ENCODE measurements around the gene EPB41L1.

The EPB41L1 gene

DNA sequence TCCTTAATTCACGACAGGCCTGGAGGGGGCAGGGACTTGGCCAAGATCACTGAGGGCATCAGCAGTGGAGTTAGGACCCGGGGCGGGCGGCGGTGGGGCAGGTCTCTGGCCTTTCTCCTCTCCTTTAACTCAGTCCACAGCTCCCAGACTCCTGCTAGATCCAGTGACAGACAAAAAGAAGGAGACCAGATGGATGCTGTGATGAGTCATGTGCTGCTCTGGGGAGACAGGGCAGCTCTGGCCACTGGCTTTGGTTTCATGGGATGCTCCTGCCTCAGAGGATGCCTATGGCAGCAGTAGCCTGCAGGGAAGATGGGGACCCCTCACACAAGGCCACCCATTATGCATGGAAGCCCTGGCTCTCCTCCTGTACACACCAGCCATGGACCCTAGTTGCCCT is 20.5 kb downstream of the EPB41L1 start:
- Histone ChIP-seq H3K27ac (ENCODE audit: poor library complexity, severe bottlenecking) (no peak overlapping the region), H3K4me1 (ENCODE audit: insufficient read depth, poor library complexity, severe bottlenecking) (no peaks in the 10 kb centered on the region), H3K4me3 (ENCODE audit: severe bottlenecking) (no peak overlapping the region), H3K27me3 (ENCODE audit: insufficient read depth, poor library complexity, severe bottlenecking) (no peaks in the 10 kb centered on the region), H3K9me3 (ENCODE audit: severe bottlenecking) (no peaks in the 10 kb centered on the region), H3K36me3 (ENCODE audit: low read depth) (no peaks in the 10 kb centered on the region)
- TF ChIP-seq, protein P1, sequence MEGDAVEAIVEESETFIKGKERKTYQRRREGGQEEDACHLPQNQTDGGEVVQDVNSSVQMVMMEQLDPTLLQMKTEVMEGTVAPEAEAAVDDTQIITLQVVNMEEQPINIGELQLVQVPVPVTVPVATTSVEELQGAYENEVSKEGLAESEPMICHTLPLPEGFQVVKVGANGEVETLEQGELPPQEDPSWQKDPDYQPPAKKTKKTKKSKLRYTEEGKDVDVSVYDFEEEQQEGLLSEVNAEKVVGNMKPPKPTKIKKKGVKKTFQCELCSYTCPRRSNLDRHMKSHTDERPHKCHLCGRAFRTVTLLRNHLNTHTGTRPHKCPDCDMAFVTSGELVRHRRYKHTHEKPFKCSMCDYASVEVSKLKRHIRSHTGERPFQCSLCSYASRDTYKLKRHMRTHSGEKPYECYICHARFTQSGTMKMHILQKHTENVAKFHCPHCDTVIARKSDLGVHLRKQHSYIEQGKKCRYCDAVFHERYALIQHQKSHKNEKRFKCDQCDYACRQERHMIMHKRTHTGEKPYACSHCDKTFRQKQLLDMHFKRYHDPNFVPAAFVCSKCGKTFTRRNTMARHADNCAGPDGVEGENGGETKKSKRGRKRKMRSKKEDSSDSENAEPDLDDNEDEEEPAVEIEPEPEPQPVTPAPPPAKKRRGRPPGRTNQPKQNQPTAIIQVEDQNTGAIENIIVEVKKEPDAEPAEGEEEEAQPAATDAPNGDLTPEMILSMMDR (IDR thresholded peaks at IDR 0.05; ENCODE audit: poor library complexity, severe bottlenecking), result no peak
- ATAC-seq (ENCODE audit: low read depth) (peak; percentile 32; the same call in 1 of the 3 replicates), DNase-seq (ENCODE audit: low spot score) (no peak)

DNA sequence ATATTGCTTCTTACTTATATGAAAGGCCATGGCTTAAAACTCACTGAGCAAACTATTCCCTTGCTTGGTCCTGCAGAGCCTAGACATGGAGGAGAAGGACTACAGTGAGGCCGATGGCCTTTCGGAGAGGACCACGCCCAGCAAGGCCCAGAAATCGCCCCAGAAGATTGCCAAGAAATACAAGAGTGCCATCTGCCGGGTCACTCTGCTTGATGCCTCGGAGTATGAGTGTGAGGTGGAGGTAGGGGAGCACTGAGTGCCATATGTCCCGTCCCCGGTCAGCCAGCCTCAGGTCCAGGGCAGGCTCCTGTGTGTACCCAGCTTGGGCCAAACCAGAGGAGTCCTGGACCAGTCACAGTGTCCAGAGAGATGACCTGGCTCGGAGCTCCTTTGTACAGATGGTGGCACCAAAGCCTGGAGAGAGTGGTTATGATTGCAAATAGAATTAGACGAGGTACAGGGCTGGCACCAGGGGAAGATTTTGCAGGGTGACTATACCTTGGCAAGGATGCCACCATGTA is 21.0 kb downstream of the EPB41L1 start:
- no peaks in the 10 kb centered on the region for H3K4me1 ChIP-seq (ENCODE audit: insufficient read depth, poor library complexity, severe bottlenecking)

DNA sequence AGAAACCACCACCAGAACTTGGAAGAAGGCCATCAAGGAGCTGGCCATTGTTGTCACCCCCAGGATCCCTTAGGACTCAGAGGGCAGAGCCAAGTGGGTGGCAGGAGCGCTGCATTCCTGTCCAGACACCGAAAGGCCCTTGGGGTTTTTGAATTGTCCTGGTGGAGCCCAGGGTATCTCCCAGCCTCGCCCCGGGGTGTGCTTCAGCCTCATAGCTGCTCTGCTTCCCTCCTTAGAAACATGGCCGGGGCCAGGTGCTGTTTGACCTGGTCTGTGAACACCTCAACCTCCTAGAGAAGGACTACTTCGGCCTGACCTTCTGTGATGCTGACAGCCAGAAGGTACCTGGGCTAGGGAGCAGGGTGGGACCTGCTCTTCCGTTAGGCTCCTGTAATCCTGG is 23.2 kb downstream of the EPB41L1 start:
- no peaks in the 10 kb centered on the region for H3K27me3 ChIP-seq (ENCODE audit: insufficient read depth, poor library complexity, severe bottlenecking)
- TF ChIP-seq, protein P1 (IDR thresholded peaks at IDR 0.05; ENCODE audit: poor library complexity, severe bottlenecking), result no peak
- no peaks in the 10 kb centered on the region for H3K36me3 ChIP-seq (ENCODE audit: low read depth)
- H3K27ac ChIP-seq (ENCODE audit: poor library complexity, severe bottlenecking), result no peak overlapping the region
- no peak for DNase-seq (ENCODE audit: low spot score)
- ATAC-seq (ENCODE audit: low read depth), result no peak
- no peaks in the 10 kb centered on the region for H3K4me1 ChIP-seq (ENCODE audit: insufficient read depth, poor library complexity, severe bottlenecking)
- no peaks in the 10 kb centered on the region for H3K9me3 ChIP-seq (ENCODE audit: severe bottlenecking)
- no peak overlapping the region for H3K4me3 ChIP-seq (ENCODE audit: severe bottlenecking)

More for the DNA sequence above, 21.0 kb downstream of the EPB41L1 start:
- no peak overlapping the region for H3K4me3 ChIP-seq (ENCODE audit: severe bottlenecking)
- ATAC-seq (ENCODE audit: low read depth) (no peak), DNase-seq (ENCODE audit: low spot score) (no peak)
- no peaks in the 10 kb centered on the region for H3K27me3 ChIP-seq (ENCODE audit: insufficient read depth, poor library complexity, severe bottlenecking)
- TF ChIP-seq, protein P1 (IDR thresholded peaks at IDR 0.05; ENCODE audit: poor library complexity, severe bottlenecking), result no peak
- no peaks in the 10 kb centered on the region for H3K36me3 ChIP-seq (ENCODE audit: low read depth)
- no peak overlapping the region for H3K27ac ChIP-seq (ENCODE audit: poor library complexity, severe bottlenecking)
- no peaks in the 10 kb centered on the region for H3K9me3 ChIP-seq (ENCODE audit: severe bottlenecking)

DNA sequence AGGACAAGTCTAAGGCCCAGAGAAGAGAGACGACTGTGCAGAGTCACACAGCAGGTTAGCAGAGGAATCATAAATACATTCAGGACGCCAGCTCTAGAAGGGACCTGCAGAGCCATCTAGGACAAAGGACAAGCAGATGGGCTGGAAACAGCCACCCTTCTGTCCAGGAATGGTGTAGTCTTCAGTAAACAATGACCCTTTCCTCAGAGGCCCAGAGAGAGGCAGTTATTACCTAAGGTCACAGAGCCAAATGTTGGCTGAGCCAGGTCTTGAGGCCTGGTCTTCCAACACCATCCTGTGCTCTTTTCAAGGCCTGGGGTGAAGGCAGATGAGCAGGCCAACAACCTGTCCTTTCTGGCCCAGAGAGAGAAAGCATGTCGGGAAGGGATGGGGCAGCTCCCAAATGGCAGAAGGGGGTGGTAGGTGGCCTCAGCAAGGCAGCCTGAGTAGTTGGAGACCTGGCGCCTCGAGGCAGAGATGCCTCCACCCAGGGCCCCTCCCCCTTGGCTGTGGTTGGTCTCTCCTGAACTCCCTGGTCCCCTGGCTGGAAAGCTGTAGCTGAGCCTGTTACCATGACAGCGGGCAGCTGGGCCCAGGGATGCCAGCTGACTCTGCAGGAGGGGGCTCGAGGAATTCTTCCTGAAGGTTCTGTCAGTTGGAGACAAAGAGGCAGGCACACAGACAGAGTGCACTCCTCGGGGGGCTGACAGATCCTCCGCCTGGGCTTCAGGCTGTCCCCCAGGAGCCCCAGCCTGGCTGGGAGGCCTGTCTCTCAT is 24.8 kb downstream of the EPB41L1 start:
- H3K27ac ChIP-seq (ENCODE audit: poor library complexity, severe bottlenecking), result no peak overlapping the region
- H3K36me3 ChIP-seq (ENCODE audit: low read depth), result no peaks in the 10 kb centered on the region
- ATAC-seq (ENCODE audit: low read depth), result no peak
- H3K9me3 ChIP-seq (ENCODE audit: severe bottlenecking), result no peaks in the 10 kb centered on the region
- H3K27me3 ChIP-seq (ENCODE audit: insufficient read depth, poor library complexity, severe bottlenecking), result no peaks in the 10 kb centered on the region
- no peak overlapping the region for H3K4me3 ChIP-seq (ENCODE audit: severe bottlenecking)
- DNase-seq (ENCODE audit: low spot score), result no peak
- no peaks in the 10 kb centered on the region for H3K4me1 ChIP-seq (ENCODE audit: insufficient read depth, poor library complexity, severe bottlenecking)
- TF ChIP-seq, protein P1 (IDR thresholded peaks at IDR 0.05; ENCODE audit: poor library complexity, severe bottlenecking), result no peak

DNA sequence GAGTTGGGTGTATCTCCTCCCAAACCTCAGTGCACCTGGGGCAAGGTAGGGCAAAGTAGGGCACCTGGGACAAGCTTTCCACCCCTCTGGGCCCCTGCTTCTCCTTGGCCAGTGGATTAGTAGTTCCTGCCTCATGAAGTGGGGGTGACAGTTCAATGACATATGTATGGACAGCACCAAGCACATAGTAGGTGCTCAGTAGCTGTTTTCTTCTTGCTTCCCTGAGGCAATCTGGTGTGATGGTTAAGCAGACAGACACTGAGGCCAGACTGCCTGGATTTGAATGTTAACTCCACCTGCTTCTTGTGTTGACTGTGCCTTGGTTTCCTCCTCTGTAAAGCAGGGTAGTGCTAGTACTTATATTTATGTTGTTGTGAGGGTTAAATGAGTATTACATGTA is 25.8 kb downstream of the EPB41L1 start:
- TF ChIP-seq, protein P1 (IDR thresholded peaks at IDR 0.05; ENCODE audit: poor library complexity, severe bottlenecking), result no peak
- H3K9me3 ChIP-seq (ENCODE audit: severe bottlenecking), result no peaks in the 10 kb centered on the region
- no peak overlapping the region for H3K4me3 ChIP-seq (ENCODE audit: severe bottlenecking)
- ATAC-seq (ENCODE audit: low read depth) (no peak), DNase-seq (ENCODE audit: low spot score) (no peak)
- H3K4me1 ChIP-seq (ENCODE audit: insufficient read depth, poor library complexity, severe bottlenecking), result no peaks in the 10 kb centered on the region
- no peak overlapping the region for H3K27ac ChIP-seq (ENCODE audit: poor library complexity, severe bottlenecking)
- no peaks in the 10 kb centered on the region for H3K27me3 ChIP-seq (ENCODE audit: insufficient read depth, poor library complexity, severe bottlenecking)
- no peaks in the 10 kb centered on the region for H3K36me3 ChIP-seq (ENCODE audit: low read depth)
